Mammary epithelial cell (primary cell): Measurements from ENCODE around the gene DUSP19.

Experiments used
- EZH2 ChIP-seq: IDR thresholded peaks from 2 replicates; pipeline ENCODE4 v1.6.1; 2012; ENCODE audit warnings: low read length, inconsistent platforms, borderline replicate concordance
- TF ChIP-seq, protein P1 (sequence below), 2 donors: IDR thresholded peaks in 1 of 2; conservative IDR thresholded peaks in 1 of 2; 2 replicates each; pipeline ENCODE4 v1.5.1; 2011 to 2012; ENCODE audit warnings: inconsistent platforms in 2 of 2, low read length in 2 of 2, mild to moderate bottlenecking in 2 of 2, control low read depth in 1 of 2, low read depth in 1 of 2; ENCODE audit not compliant: insufficient read depth in 1 of 2; ENCODE audit errors: extremely low read depth in 1 of 2

DNA sequence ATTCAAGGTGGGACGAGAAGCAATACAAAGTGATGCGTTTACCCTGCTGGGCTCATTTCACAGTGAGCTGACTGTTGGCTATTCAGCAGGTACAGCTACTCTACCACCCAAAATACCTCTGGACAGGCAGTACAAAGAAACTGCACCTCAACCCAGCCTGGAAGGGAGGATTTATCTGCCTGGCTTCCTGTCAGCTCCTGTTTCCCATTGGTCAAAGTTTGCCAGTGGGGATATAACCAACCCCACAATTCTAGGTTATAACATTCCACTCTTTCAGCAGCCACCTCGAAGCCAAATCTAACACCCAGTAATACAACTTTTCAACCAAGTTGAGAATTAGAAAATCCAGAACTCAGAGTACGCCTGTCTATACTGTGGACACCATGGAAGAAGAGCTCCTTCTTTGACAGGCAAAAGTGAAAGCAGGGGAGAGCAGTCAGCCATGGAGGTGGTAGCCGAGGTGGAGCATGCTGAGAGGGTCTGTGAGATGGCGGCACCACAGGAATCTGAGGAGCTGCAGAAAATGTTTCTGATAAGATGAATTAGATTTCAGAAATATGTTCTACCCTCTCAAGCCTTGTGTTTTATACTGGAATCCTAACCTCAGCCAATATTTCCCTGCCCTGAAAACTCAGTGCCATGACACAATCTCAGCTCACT, 10.8 kb downstream of the DUSP19 start:
- TF ChIP-seq, protein P1, sequence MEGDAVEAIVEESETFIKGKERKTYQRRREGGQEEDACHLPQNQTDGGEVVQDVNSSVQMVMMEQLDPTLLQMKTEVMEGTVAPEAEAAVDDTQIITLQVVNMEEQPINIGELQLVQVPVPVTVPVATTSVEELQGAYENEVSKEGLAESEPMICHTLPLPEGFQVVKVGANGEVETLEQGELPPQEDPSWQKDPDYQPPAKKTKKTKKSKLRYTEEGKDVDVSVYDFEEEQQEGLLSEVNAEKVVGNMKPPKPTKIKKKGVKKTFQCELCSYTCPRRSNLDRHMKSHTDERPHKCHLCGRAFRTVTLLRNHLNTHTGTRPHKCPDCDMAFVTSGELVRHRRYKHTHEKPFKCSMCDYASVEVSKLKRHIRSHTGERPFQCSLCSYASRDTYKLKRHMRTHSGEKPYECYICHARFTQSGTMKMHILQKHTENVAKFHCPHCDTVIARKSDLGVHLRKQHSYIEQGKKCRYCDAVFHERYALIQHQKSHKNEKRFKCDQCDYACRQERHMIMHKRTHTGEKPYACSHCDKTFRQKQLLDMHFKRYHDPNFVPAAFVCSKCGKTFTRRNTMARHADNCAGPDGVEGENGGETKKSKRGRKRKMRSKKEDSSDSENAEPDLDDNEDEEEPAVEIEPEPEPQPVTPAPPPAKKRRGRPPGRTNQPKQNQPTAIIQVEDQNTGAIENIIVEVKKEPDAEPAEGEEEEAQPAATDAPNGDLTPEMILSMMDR (conservative IDR thresholded peaks at IDR 0.05 in 1 of 2, IDR thresholded peaks at IDR 0.05 in 1 of 2; ENCODE audit: extremely low read depth in 1 of 2, insufficient read depth in 1 of 2, low read depth in 1 of 2, low read length in 2 of 2) = no peak
- no peak for TF ChIP-seq EZH2
